Spinal cord (tissue), 4 donors: ENCODE measurements around the gene KRTAP9-9. TPM values are rescaled to one million over a fixed set of nuclear protein-coding genes. Genes with fewer than 3 reads are reported as not detected.

Experiments
- polyA plus RNA-seq, 2 donors: library from polyadenylated mRNA; unstranded; fragments of 120-200 nt; gene quantifications; one replicate each; pipeline ENCODE4 v1.2.1, GENCODE V29; 2013; ENCODE audit not compliant: insufficient read length in 2 of 2
- small RNA-seq: library from RNA; depleted of rRNA; stranded (forward); fragments of <200 nt; gene quantifications from one replicate; pipeline ENCODE3, GENCODE V24; 2014; ENCODE audit warnings: low replicate concordance
- total RNA-seq, 2 donors: library from RNA; depleted of rRNA in 1 of 2; stranded (reverse); fragments of 120-200 nt in 1 of 2; fragments of >200 nt in 1 of 2; gene quantifications; one replicate each; pipeline versions ENCODE4 v1.2.3 to v1.2.4, GENCODE V29; 2013 to 2014

The KRTAP9-9 gene
- total and polyA plus RNA-seq, 4 donors = not detected

Small RNA genes within 50 kb of the gene (small RNA-seq; reads per million reads assigned to genes)
- gene KRTAP9-10P = not detected

Other genes starting within 250 kb of the KRTAP9-9 start
Only the 30 nearest of the 40 such genes appear.
- not detected for gene KRTAP2-3, start 195.3 kb upstream of the KRTAP9-9 start, total RNA-seq
- gene KRTAP2-3, start 195.3 kb upstream of the KRTAP9-9 start, polyA plus RNA-seq = not detected
- not detected for gene KRTAP2-4, start 189.5 kb upstream of the KRTAP9-9 start, total RNA-seq
- gene KRTAP2-4, start 189.5 kb upstream of the KRTAP9-9 start, polyA plus RNA-seq = not detected
- not detected for gene KRTAP4-7, start 171.2 kb upstream of the KRTAP9-9 start, total RNA-seq
- not detected for gene KRTAP4-7, start 171.2 kb upstream of the KRTAP9-9 start, polyA plus RNA-seq
- not detected for gene KRTAP4-8, start 157.2 kb upstream of the KRTAP9-9 start, total RNA-seq
- gene KRTAP4-8, start 157.2 kb upstream of the KRTAP9-9 start, polyA plus RNA-seq = not detected
- not detected for gene KRTAP4-16, start 153.2 kb upstream of the KRTAP9-9 start, total RNA-seq
- not detected for gene KRTAP4-16, start 153.2 kb upstream of the KRTAP9-9 start, polyA plus RNA-seq
- gene KRTAP4-9, start 150.0 kb upstream of the KRTAP9-9 start, total RNA-seq = not detected
- gene KRTAP4-9, start 150.0 kb upstream of the KRTAP9-9 start, polyA plus RNA-seq = not detected
- not detected for gene KRTAP4-11, start 137.0 kb upstream of the KRTAP9-9 start, total RNA-seq
- gene KRTAP4-11, start 137.0 kb upstream of the KRTAP9-9 start, polyA plus RNA-seq = not detected
- not detected for gene KRTAP4-12, start 131.2 kb upstream of the KRTAP9-9 start, total RNA-seq
- not detected for gene KRTAP4-12, start 131.2 kb upstream of the KRTAP9-9 start, polyA plus RNA-seq
- gene KRTAP4-6, start 114.8 kb upstream of the KRTAP9-9 start, total RNA-seq = not detected
- gene KRTAP4-6, start 114.8 kb upstream of the KRTAP9-9 start, polyA plus RNA-seq = not detected
- not detected for gene KRTAP4-5, start 105.6 kb upstream of the KRTAP9-9 start, total RNA-seq
- gene KRTAP4-5, start 105.6 kb upstream of the KRTAP9-9 start, polyA plus RNA-seq = not detected
- not detected for gene KRTAP4-4, start 94.6 kb upstream of the KRTAP9-9 start, total RNA-seq
- not detected for gene KRTAP4-4, start 94.6 kb upstream of the KRTAP9-9 start, polyA plus RNA-seq
- gene KRTAP4-3, start 87.2 kb upstream of the KRTAP9-9 start, total RNA-seq = not detected
- not detected for gene KRTAP4-3, start 87.2 kb upstream of the KRTAP9-9 start, polyA plus RNA-seq
- gene KRTAP4-2, start 77.2 kb upstream of the KRTAP9-9 start, total RNA-seq = not detected
- not detected for gene KRTAP4-2, start 77.2 kb upstream of the KRTAP9-9 start, polyA plus RNA-seq
- gene KRTAP4-1, start 70.5 kb upstream of the KRTAP9-9 start, total RNA-seq = not detected
- not detected for gene KRTAP4-1, start 70.5 kb upstream of the KRTAP9-9 start, polyA plus RNA-seq
- not detected for gene KRTAP9-1, start 65.5 kb upstream of the KRTAP9-9 start, total RNA-seq
- not detected for gene KRTAP9-1, start 65.5 kb upstream of the KRTAP9-9 start, polyA plus RNA-seq
- not detected for gene KRTAP9-2, start 28.7 kb upstream of the KRTAP9-9 start, total RNA-seq
- gene KRTAP9-2, start 28.7 kb upstream of the KRTAP9-9 start, polyA plus RNA-seq = not detected
- not detected for gene KRTAP9-3, start 22.9 kb upstream of the KRTAP9-9 start, total RNA-seq
- not detected for gene KRTAP9-3, start 22.9 kb upstream of the KRTAP9-9 start, polyA plus RNA-seq
- not detected for gene KRTAP9-8, start 17.4 kb upstream of the KRTAP9-9 start, total RNA-seq
- not detected for gene KRTAP9-8, start 17.4 kb upstream of the KRTAP9-9 start, polyA plus RNA-seq
- gene KRTAP9-4, start 5.7 kb upstream of the KRTAP9-9 start, total RNA-seq = not detected
- not detected for gene KRTAP9-4, start 5.7 kb upstream of the KRTAP9-9 start, polyA plus RNA-seq
- gene KRTAP9-6, start 10.0 kb downstream of the KRTAP9-9 start, total RNA-seq = not detected
- under 1 TPM in 1 of 2 donors, not detected in 1; 0.17 TPM for gene KRTAP9-6, start 10.0 kb downstream of the KRTAP9-9 start, polyA plus RNA-seq
- not detected for gene KRTAP9-7, start 20.3 kb downstream of the KRTAP9-9 start, total RNA-seq
- gene KRTAP9-7, start 20.3 kb downstream of the KRTAP9-9 start, polyA plus RNA-seq = not detected
- gene KRTAP29-1, start 47.5 kb downstream of the KRTAP9-9 start, total RNA-seq = not detected
- gene KRTAP29-1, start 47.5 kb downstream of the KRTAP9-9 start, polyA plus RNA-seq = not detected
- gene KRTAP16-1, start 53.9 kb downstream of the KRTAP9-9 start, total RNA-seq = not detected
- not detected for gene KRTAP16-1, start 53.9 kb downstream of the KRTAP9-9 start, polyA plus RNA-seq
- not detected for gene KRTAP17-1, start 60.3 kb downstream of the KRTAP9-9 start, total RNA-seq
- gene KRTAP17-1, start 60.3 kb downstream of the KRTAP9-9 start, polyA plus RNA-seq = not detected
- gene KRT33A, start 95.4 kb downstream of the KRTAP9-9 start, total RNA-seq = not detected
- gene KRT33A, start 95.4 kb downstream of the KRTAP9-9 start, polyA plus RNA-seq = not detected
- gene KRT33B, start 114.4 kb downstream of the KRTAP9-9 start, total RNA-seq = under 1 TPM in 1 of 2 donors, not detected in 1; 0.20 TPM
- gene KRT33B, start 114.4 kb downstream of the KRTAP9-9 start, polyA plus RNA-seq = under 1 TPM in 1 of 2 donors, not detected in 1; 0.44 TPM
- not detected for gene KRT34, start 126.9 kb downstream of the KRTAP9-9 start, total RNA-seq
- gene KRT34, start 126.9 kb downstream of the KRTAP9-9 start, polyA plus RNA-seq = not detected
- gene KRT31, start 142.2 kb downstream of the KRTAP9-9 start, total RNA-seq = under 1 TPM in 1 of 2 donors, not detected in 1; 0.11 TPM
- gene KRT31, start 142.2 kb downstream of the KRTAP9-9 start, polyA plus RNA-seq = under 1 TPM in 1 of 2 donors, not detected in 1; 0.15 TPM
- not detected for gene KRT37, start 169.2 kb downstream of the KRTAP9-9 start, total RNA-seq
- not detected for gene KRT37, start 169.2 kb downstream of the KRTAP9-9 start, polyA plus RNA-seq
- gene KRT38, start 185.6 kb downstream of the KRTAP9-9 start, total RNA-seq = not detected
- gene KRT38, start 185.6 kb downstream of the KRTAP9-9 start, polyA plus RNA-seq = not detected